Measurements from ENCODE around the gene MYO19.

DNA sequence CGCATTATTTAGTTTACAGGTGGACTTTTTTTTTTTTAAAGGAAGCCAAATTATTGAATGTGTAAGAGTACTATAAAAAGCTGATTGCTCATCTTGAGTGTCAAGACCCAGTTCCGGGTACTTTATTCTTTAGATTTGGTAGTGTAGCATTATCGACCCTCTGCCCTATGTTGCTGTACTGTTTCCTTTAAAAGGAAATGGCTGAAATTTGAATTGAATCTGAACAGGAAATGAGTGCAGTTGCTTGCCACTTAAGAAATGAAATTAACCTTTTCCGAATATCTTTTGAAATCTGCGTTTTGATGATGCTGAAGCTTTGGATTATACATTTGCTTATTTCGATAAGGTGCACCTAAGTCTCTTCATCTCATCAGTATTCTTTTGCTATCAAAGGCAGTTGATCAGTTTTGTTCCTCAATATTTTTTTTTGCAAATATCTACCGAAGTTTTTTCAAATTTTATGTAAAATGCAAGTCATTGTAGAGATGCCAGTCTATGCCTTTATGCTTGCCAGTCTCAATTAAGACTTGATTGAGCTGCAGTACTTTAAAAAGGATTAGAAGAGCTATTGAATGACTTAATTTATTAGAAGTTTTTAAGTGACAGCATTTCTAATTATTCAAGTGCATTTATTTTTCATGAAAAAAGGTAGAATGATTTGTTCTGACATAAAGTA lies 11.9 kb upstream of the MYO19 start:
- TF ChIP-seq, protein P1, sequence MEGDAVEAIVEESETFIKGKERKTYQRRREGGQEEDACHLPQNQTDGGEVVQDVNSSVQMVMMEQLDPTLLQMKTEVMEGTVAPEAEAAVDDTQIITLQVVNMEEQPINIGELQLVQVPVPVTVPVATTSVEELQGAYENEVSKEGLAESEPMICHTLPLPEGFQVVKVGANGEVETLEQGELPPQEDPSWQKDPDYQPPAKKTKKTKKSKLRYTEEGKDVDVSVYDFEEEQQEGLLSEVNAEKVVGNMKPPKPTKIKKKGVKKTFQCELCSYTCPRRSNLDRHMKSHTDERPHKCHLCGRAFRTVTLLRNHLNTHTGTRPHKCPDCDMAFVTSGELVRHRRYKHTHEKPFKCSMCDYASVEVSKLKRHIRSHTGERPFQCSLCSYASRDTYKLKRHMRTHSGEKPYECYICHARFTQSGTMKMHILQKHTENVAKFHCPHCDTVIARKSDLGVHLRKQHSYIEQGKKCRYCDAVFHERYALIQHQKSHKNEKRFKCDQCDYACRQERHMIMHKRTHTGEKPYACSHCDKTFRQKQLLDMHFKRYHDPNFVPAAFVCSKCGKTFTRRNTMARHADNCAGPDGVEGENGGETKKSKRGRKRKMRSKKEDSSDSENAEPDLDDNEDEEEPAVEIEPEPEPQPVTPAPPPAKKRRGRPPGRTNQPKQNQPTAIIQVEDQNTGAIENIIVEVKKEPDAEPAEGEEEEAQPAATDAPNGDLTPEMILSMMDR (IDR thresholded peaks at IDR 0.05) = no peak
- no peak for TF ChIP-seq POLR2A (IDR thresholded peaks at IDR 0.05)

Data from tibial nerve (tissue), 3 donors.